Measurements from ENCODE around the gene SKI.

SKI gene

GRCh38 chr1:2344121-2344681 lies 116.1 kb downstream of the SKI start:
- Histone ChIP-seq H3K4me1 (ENCODE audit: low read length) (no peaks in the 10 kb centered on the region), H3K79me2 (ENCODE audit: low read length) (no peaks in the 10 kb centered on the region), H3K36me3 (replicated peaks; ENCODE audit: low read depth, low read length) (no peaks in the 10 kb centered on the region), H3K27ac (ENCODE audit: low read length) (no peak overlapping the region), H2AFZ (ENCODE audit: low read depth, low read length) (no peak overlapping the region), H3K4me3 (ENCODE audit: low read length) (no peak overlapping the region), H3K27me3 (ENCODE audit: low read depth, low read length) (no peaks in the 10 kb centered on the region), H3K9me3 (ENCODE audit: insufficient read depth, low read length) (no peaks in the 10 kb centered on the region), H3K4me2 (ENCODE audit: low read length) (no peak overlapping the region), H3K9ac (ENCODE audit: low read length) (no peak overlapping the region), H4K20me1 (ENCODE audit: insufficient read depth, low read length) (no peaks in the 10 kb centered on the region)
- TF ChIP-seq EZH2phosphoT487 (IDR thresholded peaks at IDR 0.05; ENCODE audit: low read depth) (no peak), CTCF (IDR thresholded peaks at IDR 0.05; ENCODE audit: low read depth, low read length) (no peak)

GRCh38 chr1:2344744-2345296 lies 116.7 kb downstream of the SKI start:
- no peaks in the 10 kb centered on the region for H3K27me3 ChIP-seq (ENCODE audit: low read depth, low read length)
- H4K20me1 ChIP-seq (ENCODE audit: insufficient read depth, low read length), result no peaks in the 10 kb centered on the region
- H3K9ac ChIP-seq (ENCODE audit: low read length), result no peak overlapping the region
- no peak overlapping the region for H3K4me3 ChIP-seq (ENCODE audit: low read length)
- no peak overlapping the region for H2AFZ ChIP-seq (ENCODE audit: low read depth, low read length)
- no peak overlapping the region for H3K4me2 ChIP-seq (ENCODE audit: low read length)
- H3K4me1 ChIP-seq (ENCODE audit: low read length), result no peaks in the 10 kb centered on the region
- H3K9me3 ChIP-seq (ENCODE audit: insufficient read depth, low read length), result no peaks in the 10 kb centered on the region
- TF ChIP-seq EZH2phosphoT487 (IDR thresholded peaks at IDR 0.05; ENCODE audit: low read depth) (no peak), CTCF (IDR thresholded peaks at IDR 0.05; ENCODE audit: low read depth, low read length) (no peak)
- no peaks in the 10 kb centered on the region for H3K36me3 ChIP-seq (replicated peaks; ENCODE audit: low read depth, low read length)
- H3K79me2 ChIP-seq (ENCODE audit: low read length), result no peaks in the 10 kb centered on the region
- H3K27ac ChIP-seq (ENCODE audit: low read length), result no peak overlapping the region

- TF ChIP-seq CTCF (IDR thresholded peaks at IDR 0.05; ENCODE audit: low read depth, low read length) (no peak), EZH2phosphoT487 (IDR thresholded peaks at IDR 0.05; ENCODE audit: low read depth) (no peak)
- Histone ChIP-seq H4K20me1 (ENCODE audit: insufficient read depth, low read length) (no peaks in the 10 kb centered on the region), H3K4me1 (ENCODE audit: low read length) (no peaks in the 10 kb centered on the region), H3K27me3 (ENCODE audit: low read depth, low read length) (no peaks in the 10 kb centered on the region), H3K79me2 (ENCODE audit: low read length) (no peaks in the 10 kb centered on the region), H3K9ac (ENCODE audit: low read length) (no peak overlapping the region), H3K27ac (ENCODE audit: low read length) (no peak overlapping the region), H3K36me3 (replicated peaks; ENCODE audit: low read depth, low read length) (no peaks in the 10 kb centered on the region), H3K4me2 (ENCODE audit: low read length) (no peak overlapping the region), H3K4me3 (ENCODE audit: low read length) (no peak overlapping the region), H2AFZ (ENCODE audit: low read depth, low read length) (no peak overlapping the region), H3K9me3 (ENCODE audit: insufficient read depth, low read length) (no peaks in the 10 kb centered on the region)
Observed at GRCh38 chr1:2345297-2346075, 117.4 kb downstream of the SKI start.

GRCh38 chr1:2346691-2347408 lies 118.7 kb downstream of the SKI start:
- TF ChIP-seq CTCF (IDR thresholded peaks at IDR 0.05; ENCODE audit: low read depth, low read length), result no peak
- no peak for TF ChIP-seq EZH2phosphoT487 (IDR thresholded peaks at IDR 0.05; ENCODE audit: low read depth)
- Histone ChIP-seq H4K20me1 (ENCODE audit: insufficient read depth, low read length) (no peaks in the 10 kb centered on the region), H3K79me2 (ENCODE audit: low read length) (no peaks in the 10 kb centered on the region), H3K27ac (ENCODE audit: low read length) (no peak overlapping the region), H3K9me3 (ENCODE audit: insufficient read depth, low read length) (no peaks in the 10 kb centered on the region), H3K4me2 (ENCODE audit: low read length) (no peak overlapping the region), H3K4me1 (ENCODE audit: low read length) (no peaks in the 10 kb centered on the region), H2AFZ (ENCODE audit: low read depth, low read length) (no peak overlapping the region), H3K36me3 (replicated peaks; ENCODE audit: low read depth, low read length) (no peaks in the 10 kb centered on the region), H3K4me3 (ENCODE audit: low read length) (no peak overlapping the region), H3K27me3 (ENCODE audit: low read depth, low read length) (no peaks in the 10 kb centered on the region), H3K9ac (ENCODE audit: low read length) (no peak overlapping the region)

Measured in OCI-LY3 (cell line).